Smooth muscle cell (in vitro differentiated cells): ENCODE measurements around the gene NPAS1. TPM values are rescaled to one million over a fixed set of nuclear protein-coding genes. Genes with fewer than 3 reads are reported as not detected.

Experiments used
- DNase-seq: peaks from one replicate; lab custom pipeline; 2025; ENCODE audit not compliant: unreplicated experiment; lab: John Stamatoyannopoulos, UW
- H2AFZ ChIP-seq: fragments of 200-600 bp; sonication (generic); 2 replicates; pipeline ENCODE4 v1.6.0; 2016; ENCODE audit warnings: antibody characterized with exemption, low read depth, mild to moderate bottlenecking
- H3F3A ChIP-seq: fragments of 200-600 bp; sonication (generic); 2 replicates; pipeline ENCODE4 v1.6.0; 2017; ENCODE audit warnings: antibody characterized with exemption, low read depth
- H3K27ac ChIP-seq: fragments of 200-600 bp; sonication (generic); 2 replicates; pipeline ENCODE4 v1.5.1; 2016; ENCODE audit warnings: low read depth, mild to moderate bottlenecking
- H3K27me3 ChIP-seq: fragments of 200-600 bp; sonication (generic); 2 replicates; pipeline ENCODE4 v1.6.1; 2016; ENCODE audit warnings: low read depth, mild to moderate bottlenecking
- H3K36me3 ChIP-seq: fragments of 200-600 bp; sonication (generic); 2 replicates; pipeline ENCODE4 v1.5.1; 2016; ENCODE audit warnings: low read depth
- H3K4me1 ChIP-seq: fragments of 200-600 bp; sonication (generic); 2 replicates; pipeline ENCODE4 v1.5.1; 2016; ENCODE audit warnings: low read depth
- H3K4me2 ChIP-seq: fragments of 200-600 bp; sonication (generic); 2 replicates; pipeline ENCODE4 v1.6.0; 2016; ENCODE audit warnings: mild to moderate bottlenecking
- H3K4me3 ChIP-seq: fragments of 200-600 bp; sonication (generic); 2 replicates; pipeline ENCODE4 v1.5.1; 2016; ENCODE audit warnings: mild to moderate bottlenecking
- H3K79me2 ChIP-seq: fragments of 200-600 bp; sonication (generic); 2 replicates; pipeline ENCODE4 v1.6.0; 2016; ENCODE audit warnings: low read depth, mild to moderate bottlenecking
- H3K9ac ChIP-seq: fragments of 200-600 bp; sonication (generic); 2 replicates; pipeline ENCODE4 v1.6.0; 2016; ENCODE audit warnings: low read depth
- H3K9me3 ChIP-seq: fragments of 200-600 bp; sonication (generic); replicated peaks from 2 replicates; pipeline ENCODE4 v1.5.1; 2016; ENCODE audit warnings: low read depth
- H4K20me1 ChIP-seq: fragments of 200-600 bp; sonication (generic); 2 replicates; pipeline ENCODE4 v1.6.0; 2016; ENCODE audit warnings: low read depth
- CTCF ChIP-seq: fragments of 200-600 bp; sonication (generic); IDR thresholded peaks from 2 replicates; pipeline ENCODE4 v1.5.1; 2017; ENCODE audit warnings: borderline replicate concordance, mild to moderate bottlenecking, antibody characterized with exemption; ENCODE audit not compliant: insufficient read depth, poor library complexity, severe bottlenecking
- WGBS: methylation state at CpG from one replicate; pipeline ENCODE4 v1.1.7; 2016; ENCODE audit warnings: low lambda C conversion rate; 5-methylcytosine and 5-hydroxymethylcytosine counted together
- polyA plus RNA-seq: library from polyadenylated mRNA; unstranded; fragments of >200 nt; fragmentation: Nextera tagmentation; extraction: Ambion mirVana; gene quantifications from 2 replicates; pipeline ENCODE4 v1.2.1, GENCODE V29; 2016
- total RNA-seq: library from RNA; depleted of rRNA; stranded (reverse); fragments of >200 nt; gene quantifications from 2 replicates; pipeline ENCODE4 v1.2.3, GENCODE V29; 2014

NPAS1 gene
- total and polyA plus RNA-seq, 2 experiments from 2014 or later, result 0.76 to 4.7 TPM

GRCh38 chr19:47039239-47039874 lies 19.7 kb downstream of the NPAS1 start:
- Histone ChIP-seq H2AFZ (no peak overlapping the region), H3K36me3 (no peaks in the 10 kb centered on the region), H3K4me2 (no peak overlapping the region), H3K9me3 (no peaks in the 10 kb centered on the region), H3K79me2 (no peaks in the 10 kb centered on the region), H3F3A (peaks cover 4% of the 10 kb centered on the region), H3K27ac (no peak overlapping the region), H3K4me3 (no peak overlapping the region), H3K27me3 (no peaks in the 10 kb centered on the region), H3K4me1 (no peaks in the 10 kb centered on the region), H4K20me1 (no peaks in the 10 kb centered on the region), H3K9ac (no peak overlapping the region)
- 97% methylated on average over 17 of the region's 17 CpGs for WGBS
- DNase-seq, result no peak
- TF ChIP-seq CTCF, result no peak

- Histone ChIP-seq H3K4me1 (no peaks in the 10 kb centered on the region), H4K20me1 (no peaks in the 10 kb centered on the region), H3K4me3 (no peak overlapping the region), H3K9ac (no peak overlapping the region), H2AFZ (no peak overlapping the region), H3K9me3 (no peaks in the 10 kb centered on the region), H3K27ac (no peak overlapping the region), H3K36me3 (no peaks in the 10 kb centered on the region), H3K4me2 (no peak overlapping the region), H3K27me3 (no peaks in the 10 kb centered on the region), H3F3A (peaks cover 4% of the 10 kb centered on the region), H3K79me2 (no peaks in the 10 kb centered on the region)
- TF ChIP-seq CTCF, result no peak
- no peak for DNase-seq
- 90% methylated on average over 8 of the region's 8 CpGs for WGBS
Measured at GRCh38 chr19:47040869-47041268, 21.2 kb downstream of the NPAS1 start.

GRCh38 chr19:47044946-47045866 lies 25.6 kb downstream of the NPAS1 start:
- Histone ChIP-seq H3F3A (no peaks in the 10 kb centered on the region), H3K4me3 (no peak overlapping the region), H3K27me3 (no peaks in the 10 kb centered on the region), H3K27ac (no peak overlapping the region), H3K36me3 (no peaks in the 10 kb centered on the region), H3K4me2 (no peak overlapping the region), H3K9me3 (no peaks in the 10 kb centered on the region), H2AFZ (no peak overlapping the region), H4K20me1 (no peaks in the 10 kb centered on the region), H3K9ac (no peak overlapping the region), H3K79me2 (no peaks in the 10 kb centered on the region), H3K4me1 (peaks cover 4% of the 10 kb centered on the region)
- 95% methylated on average over 34 of the region's 56 CpGs for WGBS
- no peak for TF ChIP-seq CTCF
- DNase-seq, result no peak
